ENCODE measurements around the gene TLX2. TPM values are rescaled to one million over a fixed set of nuclear protein-coding genes. Genes with fewer than 3 reads are reported as not detected.

The TLX2 gene
- total and polyA plus RNA-seq, 4 donors, result not detected

DNA sequence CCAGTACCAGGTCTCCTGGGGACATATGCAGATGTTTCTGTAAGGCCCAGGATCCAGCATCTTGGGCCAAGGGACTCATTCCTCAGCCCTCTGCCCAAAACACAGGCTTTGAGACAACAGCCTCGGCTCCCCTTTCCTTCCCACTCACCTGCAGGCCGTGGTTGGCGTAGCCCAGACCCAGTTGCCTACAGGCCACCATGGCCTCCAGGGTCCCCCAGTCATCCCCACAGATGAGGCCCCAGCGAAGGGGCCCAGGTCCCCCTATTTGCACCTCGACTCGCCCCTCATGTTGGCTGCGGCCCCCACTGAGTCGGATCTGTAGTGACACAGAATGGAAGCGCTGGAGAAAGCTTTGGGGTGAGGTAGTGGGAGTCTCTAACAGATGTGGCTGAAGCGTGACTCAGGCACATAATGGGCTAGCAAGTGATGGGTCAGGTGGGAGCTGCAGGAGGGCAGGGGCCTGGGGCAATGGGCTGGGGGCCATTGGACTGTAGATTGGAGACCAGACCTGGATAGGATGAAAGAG lies 21.3 kb downstream of the TLX2 start:
- no peak overlapping the region for H3K27ac ChIP-seq (ENCODE audit: low read depth in 1 of 2, low read length in 2 of 2)
- H3K9me3 ChIP-seq (ENCODE audit: control insufficient read depth in 4 of 4, low read length in 3 of 4), result no peaks in the 10 kb centered on the region
- 89% methylated on average over 10 of the region's 10 CpGs for WGBS
- H3K27me3 ChIP-seq (ENCODE audit: control insufficient read depth in 4 of 4, insufficient read depth in 4 of 4, low read length in 3 of 4), result no peaks in the 10 kb centered on the region
- TF ChIP-seq YY1 (IDR thresholded peaks at IDR 0.05) (no peak), NR2F2 (IDR thresholded peaks at IDR 0.05) (no peak), TAF1 (conservative IDR thresholded peaks at IDR 0.05) (no peak), HNF4G (IDR thresholded peaks at IDR 0.05) (no peak), FOXA2 (IDR thresholded peaks at IDR 0.05) (no peak), GABPA (IDR thresholded peaks at IDR 0.05 in 1 of 2, conservative IDR thresholded peaks at IDR 0.05 in 1 of 2) (no peak), SP1 (IDR thresholded peaks at IDR 0.05) (no peak), FOXA1 (IDR thresholded peaks at IDR 0.05) (no peak), RAD21 (IDR thresholded peaks at IDR 0.05) (no peak), RXRA (IDR thresholded peaks at IDR 0.05) (no peak), JUND (IDR thresholded peaks at IDR 0.05) (no peak)
- TF ChIP-seq, protein P1, sequence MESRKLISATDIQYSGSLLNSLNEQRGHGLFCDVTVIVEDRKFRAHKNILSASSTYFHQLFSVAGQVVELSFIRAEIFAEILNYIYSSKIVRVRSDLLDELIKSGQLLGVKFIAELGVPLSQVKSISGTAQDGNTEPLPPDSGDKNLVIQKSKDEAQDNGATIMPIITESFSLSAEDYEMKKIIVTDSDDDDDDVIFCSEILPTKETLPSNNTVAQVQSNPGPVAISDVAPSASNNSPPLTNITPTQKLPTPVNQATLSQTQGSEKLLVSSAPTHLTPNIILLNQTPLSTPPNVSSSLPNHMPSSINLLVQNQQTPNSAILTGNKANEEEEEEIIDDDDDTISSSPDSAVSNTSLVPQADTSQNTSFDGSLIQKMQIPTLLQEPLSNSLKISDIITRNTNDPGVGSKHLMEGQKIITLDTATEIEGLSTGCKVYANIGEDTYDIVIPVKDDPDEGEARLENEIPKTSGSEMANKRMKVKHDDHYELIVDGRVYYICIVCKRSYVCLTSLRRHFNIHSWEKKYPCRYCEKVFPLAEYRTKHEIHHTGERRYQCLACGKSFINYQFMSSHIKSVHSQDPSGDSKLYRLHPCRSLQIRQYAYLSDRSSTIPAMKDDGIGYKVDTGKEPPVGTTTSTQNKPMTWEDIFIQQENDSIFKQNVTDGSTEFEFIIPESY (IDR thresholded peaks at IDR 0.05), result no peak
- TF ChIP-seq, protein P2, sequence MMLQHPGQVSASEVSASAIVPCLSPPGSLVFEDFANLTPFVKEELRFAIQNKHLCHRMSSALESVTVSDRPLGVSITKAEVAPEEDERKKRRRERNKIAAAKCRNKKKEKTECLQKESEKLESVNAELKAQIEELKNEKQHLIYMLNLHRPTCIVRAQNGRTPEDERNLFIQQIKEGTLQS (IDR thresholded peaks at IDR 0.05), result no peak
- TF ChIP-seq, protein P3, sequence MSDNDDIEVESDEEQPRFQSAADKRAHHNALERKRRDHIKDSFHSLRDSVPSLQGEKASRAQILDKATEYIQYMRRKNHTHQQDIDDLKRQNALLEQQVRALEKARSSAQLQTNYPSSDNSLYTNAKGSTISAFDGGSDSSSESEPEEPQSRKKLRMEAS (IDR thresholded peaks at IDR 0.05), result no peak
- TF ChIP-seq, protein P4, sequence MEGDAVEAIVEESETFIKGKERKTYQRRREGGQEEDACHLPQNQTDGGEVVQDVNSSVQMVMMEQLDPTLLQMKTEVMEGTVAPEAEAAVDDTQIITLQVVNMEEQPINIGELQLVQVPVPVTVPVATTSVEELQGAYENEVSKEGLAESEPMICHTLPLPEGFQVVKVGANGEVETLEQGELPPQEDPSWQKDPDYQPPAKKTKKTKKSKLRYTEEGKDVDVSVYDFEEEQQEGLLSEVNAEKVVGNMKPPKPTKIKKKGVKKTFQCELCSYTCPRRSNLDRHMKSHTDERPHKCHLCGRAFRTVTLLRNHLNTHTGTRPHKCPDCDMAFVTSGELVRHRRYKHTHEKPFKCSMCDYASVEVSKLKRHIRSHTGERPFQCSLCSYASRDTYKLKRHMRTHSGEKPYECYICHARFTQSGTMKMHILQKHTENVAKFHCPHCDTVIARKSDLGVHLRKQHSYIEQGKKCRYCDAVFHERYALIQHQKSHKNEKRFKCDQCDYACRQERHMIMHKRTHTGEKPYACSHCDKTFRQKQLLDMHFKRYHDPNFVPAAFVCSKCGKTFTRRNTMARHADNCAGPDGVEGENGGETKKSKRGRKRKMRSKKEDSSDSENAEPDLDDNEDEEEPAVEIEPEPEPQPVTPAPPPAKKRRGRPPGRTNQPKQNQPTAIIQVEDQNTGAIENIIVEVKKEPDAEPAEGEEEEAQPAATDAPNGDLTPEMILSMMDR (IDR thresholded peaks at IDR 0.05; ENCODE audit: low read depth, low read length, missing input control), result no peak
- H3K36me3 ChIP-seq (ENCODE audit: control insufficient read depth in 4 of 4, insufficient read depth in 3 of 4, low read depth in 1 of 4, low read length in 3 of 4), result peaks cover 0 to 6% (median 0%) of the 10 kb centered on the region in 4 donors
- no peak overlapping the region for H3K4me3 ChIP-seq (ENCODE audit: low read depth in 1 of 3, low read length in 3 of 3)
- H3K9ac ChIP-seq (ENCODE audit: low read depth in 1 of 2, low read length in 2 of 2), result no peak overlapping the region
- DNase-seq (ENCODE audit: low spot score), result no peak
- H3K4me1 ChIP-seq (ENCODE audit: control insufficient read depth in 4 of 4, insufficient read depth in 4 of 4, low read length in 3 of 4), result peaks cover 2 to 8% (median 7%) of the 10 kb centered on the region in 4 donors

DNA sequence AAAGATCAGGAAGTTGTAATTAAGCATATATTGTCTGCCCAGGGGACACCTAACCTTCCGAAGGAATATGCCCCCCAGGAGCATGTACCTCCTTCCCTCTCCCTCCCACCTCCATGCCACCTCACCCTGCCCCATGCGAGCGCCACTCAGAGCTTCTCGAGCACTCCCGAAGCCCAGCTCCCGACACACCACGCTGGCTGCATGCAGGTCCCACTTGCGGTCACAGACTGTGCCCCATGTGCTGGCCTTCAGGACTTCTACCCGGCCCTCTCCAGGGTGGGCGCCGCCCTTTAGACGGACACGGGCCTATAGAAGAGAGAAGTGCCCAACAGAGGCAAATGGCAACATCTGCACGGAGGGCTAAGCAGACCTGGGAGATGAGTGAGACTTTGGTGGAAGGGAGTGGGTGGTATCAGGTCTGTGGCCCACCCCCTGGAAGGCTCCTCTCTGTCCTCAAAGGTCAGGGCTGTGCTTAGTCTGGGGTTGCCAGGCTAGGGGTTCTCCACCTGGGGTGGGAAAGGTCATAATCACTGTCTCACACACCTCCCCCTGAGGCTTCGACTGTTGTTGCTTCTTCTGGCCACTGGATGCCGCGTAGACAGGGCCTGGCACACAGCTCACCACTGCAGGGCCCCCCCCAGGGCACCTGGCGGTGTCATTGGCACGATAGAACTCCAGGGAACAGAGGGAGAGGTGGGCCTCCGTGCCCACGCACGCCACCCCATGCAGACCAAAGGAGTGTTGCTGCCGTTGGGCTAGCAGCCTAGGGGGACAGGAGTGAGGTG lies 22.1 kb downstream of the TLX2 start:
- Histone ChIP-seq H3K4me1 (ENCODE audit: control insufficient read depth in 4 of 4, insufficient read depth in 4 of 4, low read length in 3 of 4) (no peaks in the 10 kb centered on the region), H3K9ac (ENCODE audit: low read depth in 1 of 2, low read length in 2 of 2) (no peak overlapping the region), H3K36me3 (ENCODE audit: control insufficient read depth in 4 of 4, insufficient read depth in 3 of 4, low read depth in 1 of 4, low read length in 3 of 4) (peaks cover 0 to 6% (median 0%) of the 10 kb centered on the region in 4 donors), H3K9me3 (ENCODE audit: control insufficient read depth in 4 of 4, low read length in 3 of 4) (no peaks in the 10 kb centered on the region), H3K27ac (ENCODE audit: low read depth in 1 of 2, low read length in 2 of 2) (no peak overlapping the region), H3K4me3 (ENCODE audit: low read depth in 1 of 3, low read length in 3 of 3) (no peak overlapping the region), H3K27me3 (ENCODE audit: control insufficient read depth in 4 of 4, insufficient read depth in 4 of 4, low read length in 3 of 4) (no peaks in the 10 kb centered on the region)
- no peak for TF ChIP-seq TAF1 (conservative IDR thresholded peaks at IDR 0.05)
- no peak for TF ChIP-seq JUND (IDR thresholded peaks at IDR 0.05)
- 83% methylated on average over 23 of the region's 23 CpGs for WGBS
- DNase-seq (ENCODE audit: low spot score), result no peak

Measured in liver (tissue), 9 donors.